ENCODE data around the gene NDUFB10. TPM values are rescaled to one million over a fixed set of nuclear protein-coding genes. Genes with fewer than 3 reads are reported as not detected.

NDUFB10 gene
- total and polyA plus RNA-seq, 2 donors from 2014 or later = 123 to 432 TPM

GRCh38 chr16:1991135-1991551 is 31.8 kb downstream of the NDUFB10 start:
- Histone ChIP-seq H3K9ac (ENCODE audit: low read length in 3 of 3) (peak overlapping the region in 1 of 3 donors; percentile 46), H3K27me3 (ENCODE audit: control insufficient read depth, insufficient read depth, low read length) (peaks cover 19% of the 10 kb centered on the region), H3K27ac (ENCODE audit: low read depth in 2 of 2, low read length in 2 of 2) (no peak overlapping the region), H3K9me3 (ENCODE audit: control insufficient read depth in 2 of 3, insufficient read depth in 1 of 3, low read length in 3 of 3) (no peaks in the 10 kb centered on the region), H3K36me3 (ENCODE audit: control insufficient read depth in 2 of 3, insufficient read depth in 3 of 3, low read length in 3 of 3) (peaks cover 0 to 5% (median 4%) of the 10 kb centered on the region in 3 donors), H3K4me1 (ENCODE audit: control insufficient read depth in 2 of 3, insufficient read depth in 2 of 3, low read depth in 1 of 3, low read length in 3 of 3) (peaks cover 0 to 14% (median 0%) of the 10 kb centered on the region in 3 donors), H3K4me3 (ENCODE audit: low read length in 3 of 3) (peak overlapping the region in 1 of 3 donors; percentile 39)
- DNase-seq = no peak
- intact Hi-C loops (cut with DNase I) = no loop called here
- FAIRE-seq = no peak
- no peak for TF ChIP-seq CTCF (IDR thresholded peaks at IDR 0.05; ENCODE audit: borderline replicate concordance, extremely low read depth, insufficient read depth)

GRCh38 chr16:1991588-1991947 is 32.2 kb downstream of the NDUFB10 start:
- Histone ChIP-seq H3K27me3 (ENCODE audit: control insufficient read depth, insufficient read depth, low read length) (peaks cover 19% of the 10 kb centered on the region), H3K9me3 (ENCODE audit: control insufficient read depth in 2 of 3, insufficient read depth in 1 of 3, low read length in 3 of 3) (no peaks in the 10 kb centered on the region), H3K27ac (ENCODE audit: low read depth in 2 of 2, low read length in 2 of 2) (no peak overlapping the region), H3K4me1 (ENCODE audit: control insufficient read depth in 2 of 3, insufficient read depth in 2 of 3, low read depth in 1 of 3, low read length in 3 of 3) (peaks cover 0 to 14% (median 0%) of the 10 kb centered on the region in 3 donors), H3K4me3 (ENCODE audit: low read length in 3 of 3) (no peak overlapping the region), H3K9ac (ENCODE audit: low read length in 3 of 3) (peak overlapping the region in 1 of 3 donors; percentile 19), H3K36me3 (ENCODE audit: control insufficient read depth in 2 of 3, insufficient read depth in 3 of 3, low read length in 3 of 3) (peaks cover 0 to 1% (median under 1%) of the 10 kb centered on the region in 3 donors)
- TF ChIP-seq CTCF (IDR thresholded peaks at IDR 0.05; ENCODE audit: borderline replicate concordance, extremely low read depth, insufficient read depth) = no peak
- no peak for DNase-seq
- no peak for FAIRE-seq
- intact Hi-C loops (cut with DNase I) = no loop called here

GRCh38 chr16:1991948-1992703 is 32.8 kb downstream of the NDUFB10 start:
- intact Hi-C loops (cut with DNase I) = no loop called here
- FAIRE-seq = no peak
- H3K4me3 ChIP-seq (ENCODE audit: low read length in 3 of 3) = no peak overlapping the region

More at GRCh38 chr16:1991948-1992703, 32.8 kb downstream of the NDUFB10 start:
- Histone ChIP-seq H3K27me3 (ENCODE audit: control insufficient read depth, insufficient read depth, low read length) (peaks cover 19% of the 10 kb centered on the region), H3K36me3 (ENCODE audit: control insufficient read depth in 2 of 3, insufficient read depth in 3 of 3, low read length in 3 of 3) (no peaks in the 10 kb centered on the region), H3K27ac (ENCODE audit: low read depth in 2 of 2, low read length in 2 of 2) (no peak overlapping the region), H3K4me1 (ENCODE audit: control insufficient read depth in 2 of 3, insufficient read depth in 2 of 3, low read depth in 1 of 3, low read length in 3 of 3) (peaks cover 0 to 14% (median 0%) of the 10 kb centered on the region in 3 donors), H3K9ac (ENCODE audit: low read length in 3 of 3) (peak overlapping the region in 1 of 3 donors; percentile 19), H3K9me3 (ENCODE audit: control insufficient read depth in 2 of 3, insufficient read depth in 1 of 3, low read length in 3 of 3) (no peaks in the 10 kb centered on the region)
- peak; percentile 94 to 99 (median 97) for DNase-seq
- no peak for TF ChIP-seq CTCF (IDR thresholded peaks at IDR 0.05; ENCODE audit: borderline replicate concordance, extremely low read depth, insufficient read depth)
